Spleen (tissue), 11 donors: ENCODE data around the gene RYR2. TPM values are rescaled to one million over a fixed set of nuclear protein-coding genes. Genes with fewer than 3 reads are reported as not detected.

Source experiments
- DNase-seq: peaks from one replicate; pipeline ENCODE4 v3.0.0-alpha.2; 2020
- H3K27ac ChIP-seq, 8 donors: fragments of 200-600 bp; sonication (generic) in 7 of 8; 1 replicate in 4 of 8; 2 replicates in 4 of 8; pipeline versions ENCODE4 v1.5.0 to v1.8.0; 2016 to 2021; ENCODE audit warnings: inconsistent platforms in 4 of 8, mild to moderate bottlenecking in 4 of 8, moderate library complexity in 1 of 8
- H3K27me3 ChIP-seq, 7 donors: fragments of 200-600 bp; sonication (generic) in 6 of 7; replicated peaks in 1 of 7; 1 replicate in 4 of 7; 2 replicates in 3 of 7; pipeline versions ENCODE4 v1.5.0 to v1.8.0; 2016 to 2021; ENCODE audit warnings: inconsistent platforms in 3 of 7, mild to moderate bottlenecking in 1 of 7
- H3K36me3 ChIP-seq, 6 donors: fragments of 200-600 bp; sonication (generic) in 5 of 6; 1 replicate in 4 of 6; 2 replicates in 2 of 6; pipeline versions ENCODE4 v1.5.0 to v1.8.0; 2016 to 2021; ENCODE audit warnings: inconsistent platforms in 2 of 6
- H3K4me1 ChIP-seq, 6 donors: fragments of 200-600 bp; sonication (generic) in 5 of 6; 1 replicate in 3 of 6; 2 replicates in 3 of 6; pipeline versions ENCODE4 v1.5.0 to v1.8.0; 2016 to 2021; ENCODE audit warnings: inconsistent platforms in 3 of 6
- H3K4me3 ChIP-seq, 8 donors: fragments of 200-600 bp; sonication (generic) in 7 of 8; 1 replicate in 4 of 8; 2 replicates in 4 of 8; pipeline versions ENCODE4 v1.5.0 to v1.8.0; 2016 to 2021; ENCODE audit warnings: inconsistent platforms in 4 of 8, mild to moderate bottlenecking in 4 of 8, moderate library complexity in 2 of 8
- H3K9me3 ChIP-seq, 8 donors: fragments of 200-600 bp; sonication (generic) in 7 of 8; 1 replicate in 4 of 8; 2 replicates in 4 of 8; pipeline versions ENCODE4 v1.5.0 to v1.8.0; 2016 to 2021; ENCODE audit warnings: inconsistent platforms in 4 of 8
- POLR2A ChIP-seq, 3 donors: fragments of 450-650 bp; IDR thresholded peaks; one replicate each; pipeline ENCODE4 v1.5.1; 2017; ENCODE audit warnings: antibody characterized with exemption in 3 of 3, mild to moderate bottlenecking in 1 of 3
- POLR2AphosphoS5 ChIP-seq, 3 donors: sonication (generic); formaldehyde crosslinking; IDR thresholded peaks; one replicate each; pipeline ENCODE4 v1.5.1; 2017; ENCODE audit warnings: antibody characterized with exemption in 3 of 3
- WGBS, 5 donors: extraction: QIAGEN DNeasy Blood & Tissue Kit in 3 of 5; methylation state at CpG; one replicate each; pipeline versions ENCODE4 v1.1.5 to v1.1.7; 2013 to 2018; 5-methylcytosine and 5-hydroxymethylcytosine counted together
- intact Hi-C: fragments of 100-400 bp; cut with DNase I; formaldehyde crosslinking; loops from one replicate; pipeline ENCODE4 v1.15.0; 2023; ENCODE audit warnings: low total_unique reads
- polyA plus RNA-seq, 3 donors: library from polyadenylated mRNA; stranded (reverse); fragments of 200-250 nt; gene quantifications; one replicate each; pipeline ENCODE4 v1.2.1, GENCODE V29; 2013
- total RNA-seq, 7 donors: library from RNA; depleted of rRNA in 3 of 7; stranded (reverse); fragments of >200 nt in 3 of 7; fragmentation: NEBNext Ultra II Directional in 4 of 7; extraction: Animal tissue kit (Norgen Biotek cat#: 25700) in 4 of 7; gene quantifications; one replicate each; pipeline versions ENCODE4 v1.1.0 to v1.2.1, GENCODE V29; 2016 to 2021
- TF ChIP-seq, protein P1 (sequence below), 11 experiments: fragments of 200-600 bp in 7 of 11; fragments of 450-650 bp in 4 of 11; sonication (generic) in 4 of 11; IDR thresholded peaks in 8 of 11; conservative IDR thresholded peaks in 3 of 11; 1 replicate in 7 of 11; 2 replicates in 4 of 11; pipeline versions ENCODE4 v1.4.0 to v1.8.0; 2016 to 2021; ENCODE audit warnings: antibody characterized with exemption in 11 of 11, inconsistent platforms in 4 of 11, mild to moderate bottlenecking in 1 of 11
- donor health status: healthy with polysubstance abuse.
- donor health status: DM: no; HTN: no; CAD: no; lungs with moderate emphysema.
- donor health status: DM: no; HTN: no; CAD: no.
- donor health status: Bipolar disorder and iron deficiency.
- donor health status: healthy.
- donor health status: DM: no; HTN: no; CAD: no.
- donor health status: DM: yes; HTN: yes; CAD: no.

The RYR2 gene
- total and polyA plus RNA-seq, 10 donors: 0.12 to 7.1 (median 3.7) TPM

DNA sequence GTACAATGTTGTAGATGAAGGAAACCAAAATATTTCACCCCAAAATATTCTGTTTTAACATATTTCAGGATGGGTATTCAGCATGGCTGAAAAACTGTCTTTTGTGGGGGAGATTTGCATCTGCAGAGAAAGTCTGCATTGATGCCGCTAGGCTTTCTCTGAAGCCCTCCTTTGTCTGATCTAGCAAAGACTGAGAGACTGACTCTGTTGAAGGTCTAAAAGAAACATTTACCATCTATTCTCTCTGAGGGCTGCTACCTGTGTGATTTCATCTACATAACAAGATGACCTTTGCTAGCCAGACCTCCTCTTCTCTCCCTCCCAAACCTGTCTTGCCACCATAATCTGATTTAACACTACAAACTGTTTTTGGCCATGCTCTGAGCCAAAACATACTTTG is 25.4 kb upstream of the RYR2 start:
- no peak overlapping the region for H3K4me3 ChIP-seq
- H3K36me3 ChIP-seq: no peaks in the 10 kb centered on the region
- intact Hi-C loops: no loop called here
- H3K9me3 ChIP-seq: no peaks in the 10 kb centered on the region
- H3K27ac ChIP-seq: no peak overlapping the region
- no peak for TF ChIP-seq POLR2A (IDR thresholded peaks at IDR 0.05)
- TF ChIP-seq, protein P1, sequence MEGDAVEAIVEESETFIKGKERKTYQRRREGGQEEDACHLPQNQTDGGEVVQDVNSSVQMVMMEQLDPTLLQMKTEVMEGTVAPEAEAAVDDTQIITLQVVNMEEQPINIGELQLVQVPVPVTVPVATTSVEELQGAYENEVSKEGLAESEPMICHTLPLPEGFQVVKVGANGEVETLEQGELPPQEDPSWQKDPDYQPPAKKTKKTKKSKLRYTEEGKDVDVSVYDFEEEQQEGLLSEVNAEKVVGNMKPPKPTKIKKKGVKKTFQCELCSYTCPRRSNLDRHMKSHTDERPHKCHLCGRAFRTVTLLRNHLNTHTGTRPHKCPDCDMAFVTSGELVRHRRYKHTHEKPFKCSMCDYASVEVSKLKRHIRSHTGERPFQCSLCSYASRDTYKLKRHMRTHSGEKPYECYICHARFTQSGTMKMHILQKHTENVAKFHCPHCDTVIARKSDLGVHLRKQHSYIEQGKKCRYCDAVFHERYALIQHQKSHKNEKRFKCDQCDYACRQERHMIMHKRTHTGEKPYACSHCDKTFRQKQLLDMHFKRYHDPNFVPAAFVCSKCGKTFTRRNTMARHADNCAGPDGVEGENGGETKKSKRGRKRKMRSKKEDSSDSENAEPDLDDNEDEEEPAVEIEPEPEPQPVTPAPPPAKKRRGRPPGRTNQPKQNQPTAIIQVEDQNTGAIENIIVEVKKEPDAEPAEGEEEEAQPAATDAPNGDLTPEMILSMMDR (IDR thresholded peaks at IDR 0.05 in 8 of 11, conservative IDR thresholded peaks at IDR 0.05 in 3 of 11): no peak
- WGBS, 5 donors: 47 to 58% (median 54%) methylated on average over 1 of the region's 1 CpG
- no peaks in the 10 kb centered on the region for H3K4me1 ChIP-seq
- no peaks in the 10 kb centered on the region for H3K27me3 ChIP-seq
- no peak for DNase-seq

DNA sequence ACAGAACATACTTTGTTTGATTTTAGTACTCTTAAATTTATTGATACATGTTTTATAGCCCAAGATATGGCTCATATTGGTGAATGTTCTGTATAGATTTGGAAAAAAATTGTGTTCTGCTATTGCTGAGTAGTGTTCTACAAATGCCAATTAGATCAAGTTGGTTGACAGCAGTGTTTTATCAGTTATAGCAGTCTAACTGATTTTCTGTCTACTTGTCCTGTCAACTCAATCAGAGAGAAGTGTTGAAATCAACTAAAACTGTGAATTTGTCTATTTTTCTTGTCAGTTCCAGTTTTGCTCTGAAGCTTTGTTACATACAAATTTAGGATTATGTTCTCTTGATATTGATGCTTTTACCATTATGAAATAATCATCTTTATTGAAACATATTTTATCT is 23.1 kb upstream of the RYR2 start:
- H3K4me1 ChIP-seq: no peaks in the 10 kb centered on the region
- TF ChIP-seq POLR2A (IDR thresholded peaks at IDR 0.05): no peak
- TF ChIP-seq, protein P1 (IDR thresholded peaks at IDR 0.05 in 8 of 11, conservative IDR thresholded peaks at IDR 0.05 in 3 of 11): no peak
- no peak for TF ChIP-seq POLR2AphosphoS5 (IDR thresholded peaks at IDR 0.05)
- H3K4me3 ChIP-seq: no peak overlapping the region
- no peak for DNase-seq
- H3K36me3 ChIP-seq: no peaks in the 10 kb centered on the region
- no peak overlapping the region for H3K27ac ChIP-seq
- H3K9me3 ChIP-seq: no peaks in the 10 kb centered on the region
- H3K27me3 ChIP-seq: no peaks in the 10 kb centered on the region
- intact Hi-C loops: no loop called here

DNA sequence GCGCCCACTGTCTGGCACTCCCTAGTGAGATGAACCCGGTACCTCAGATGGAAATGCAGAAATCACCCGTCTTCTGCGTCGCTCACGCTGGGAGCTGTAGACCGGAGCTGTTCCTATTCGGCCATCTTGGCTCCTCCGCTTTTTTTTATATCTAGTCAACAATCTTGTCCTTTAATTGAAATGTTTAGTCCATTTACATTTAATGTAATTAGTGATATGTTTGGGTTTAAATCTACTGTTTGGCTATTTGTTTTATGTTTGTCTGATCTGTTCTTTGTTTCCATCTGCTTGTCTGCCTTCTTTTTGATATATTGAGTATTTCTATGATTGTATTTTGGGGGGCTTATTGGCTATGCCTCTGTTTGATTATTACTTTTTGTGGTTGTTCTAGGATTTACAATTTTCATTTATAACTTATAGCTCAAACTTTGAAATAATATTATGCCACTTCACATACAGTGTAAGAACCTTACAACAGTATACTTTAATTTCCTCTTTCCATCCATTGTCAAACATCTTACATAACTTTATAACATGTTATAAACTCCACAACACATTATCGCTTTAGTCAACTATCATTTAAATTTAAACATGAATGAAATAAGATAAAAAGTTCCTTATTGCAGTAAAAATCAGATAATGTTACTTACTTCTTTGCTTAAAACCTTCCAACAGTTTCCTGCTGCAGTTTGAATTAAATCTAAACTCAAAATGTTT is 16.5 kb upstream of the RYR2 start:
- intact Hi-C loops: no loop called here
- no peak for DNase-seq
- Histone ChIP-seq H3K27me3 (peaks cover 0 to 5% (median 0%) of the 10 kb centered on the region in 7 donors), H3K27ac (no peak overlapping the region), H3K4me3 (no peak overlapping the region), H3K4me1 (no peaks in the 10 kb centered on the region), H3K9me3 (peaks cover 0 to 8% (median 2%) of the 10 kb centered on the region in 8 donors), H3K36me3 (no peaks in the 10 kb centered on the region)
- TF ChIP-seq POLR2AphosphoS5 (IDR thresholded peaks at IDR 0.05) (no peak), POLR2A (IDR thresholded peaks at IDR 0.05) (no peak)
- TF ChIP-seq, protein P1 (IDR thresholded peaks at IDR 0.05 in 8 of 11, conservative IDR thresholded peaks at IDR 0.05 in 3 of 11): no peak
- WGBS, 5 donors: 96 to 99% (median 97%) methylated on average over 8 to 9 of the region's 10 CpGs

DNA sequence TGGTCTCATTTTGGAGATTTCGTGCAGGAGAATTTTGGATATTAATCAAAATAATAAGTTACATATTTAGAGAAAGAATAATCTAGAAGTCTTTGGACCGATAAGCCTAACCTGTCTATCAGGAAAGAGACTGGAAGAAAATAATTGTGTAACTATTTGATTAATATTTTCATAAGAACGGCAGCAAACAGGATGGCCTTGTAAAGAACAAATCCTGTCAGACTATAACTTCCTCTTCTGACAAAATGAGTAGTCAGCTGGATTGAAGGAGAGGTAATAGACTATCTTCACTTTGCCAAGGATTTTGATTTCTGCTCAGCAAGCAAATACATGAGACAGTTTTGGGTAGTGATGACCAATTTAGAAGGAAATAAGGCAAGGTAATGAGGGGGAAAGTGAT is 12.7 kb upstream of the RYR2 start:
- H3K27ac ChIP-seq: no peak overlapping the region
- no peak for DNase-seq
- H3K27me3 ChIP-seq: peaks cover 0 to 14% (median 0%) of the 10 kb centered on the region in 7 donors
- H3K4me3 ChIP-seq: no peak overlapping the region
- H3K4me1 ChIP-seq: no peaks in the 10 kb centered on the region
- intact Hi-C loops: no loop called here
- no peak for TF ChIP-seq POLR2AphosphoS5 (IDR thresholded peaks at IDR 0.05)
- TF ChIP-seq POLR2A (IDR thresholded peaks at IDR 0.05): no peak
- H3K9me3 ChIP-seq: peaks cover 0 to 8% (median 2%) of the 10 kb centered on the region in 8 donors
- 49 to 58% (median 55%) methylated on average over 3 of the region's 3 CpGs for WGBS, 5 donors
- H3K36me3 ChIP-seq: no peaks in the 10 kb centered on the region
